Measurements from ENCODE around the gene PGRMC2. TPM values are rescaled to one million over a fixed set of nuclear protein-coding genes. Genes with fewer than 3 reads are reported as not detected.

Gene PGRMC2
- polyA plus RNA-seq, 1 experiment, result 15.9 TPM

DNA sequence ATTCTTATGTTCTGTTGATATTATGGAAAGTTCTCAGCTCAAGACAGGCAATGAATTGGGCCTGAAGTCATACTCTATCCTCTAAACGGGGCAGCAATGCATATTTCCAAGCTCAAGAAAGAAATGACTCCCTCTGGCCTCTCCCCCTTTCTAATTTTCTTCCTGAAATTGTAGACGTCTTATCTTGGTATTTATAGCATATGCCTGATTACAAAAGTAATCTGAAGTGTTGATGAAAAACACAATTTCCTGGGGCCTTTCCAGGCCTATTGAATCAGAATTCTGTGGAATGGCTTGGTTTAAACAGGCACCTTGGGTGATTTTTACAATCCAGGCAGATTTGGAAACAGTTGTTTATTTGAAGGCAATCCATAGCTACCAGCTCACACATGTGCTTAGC, 21.4 kb upstream of the PGRMC2 start:
- DNase-seq (ENCODE audit: low read depth), result no peak
- CTCF ChIA-PET, result no interaction called here

DNA sequence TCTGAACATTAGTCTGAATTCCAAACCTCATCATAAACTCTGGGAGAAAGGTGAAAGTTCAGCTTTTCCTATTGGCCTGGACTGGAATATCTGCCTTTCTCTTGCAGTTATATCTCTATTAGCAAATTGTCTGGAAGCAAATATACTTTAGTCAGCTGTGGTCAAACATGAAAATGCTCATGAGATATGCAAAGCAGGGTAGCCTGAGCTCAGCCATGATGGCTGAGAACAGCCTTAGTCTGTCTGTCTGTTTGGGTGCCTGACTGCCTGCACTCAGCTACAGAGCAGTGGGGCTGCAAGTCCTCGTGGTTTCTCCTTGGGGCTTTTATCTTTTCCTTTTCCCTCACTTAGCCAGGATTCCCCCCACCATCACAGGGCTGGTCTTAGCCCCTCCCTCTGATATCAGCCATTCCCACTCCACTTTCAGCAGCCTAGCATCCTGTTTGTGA, 19.5 kb upstream of the PGRMC2 start:
- CTCF ChIA-PET, result no interaction called here
- Histone ChIP-seq H3K4me3 (ENCODE audit: low read depth, low read length) (no peak overlapping the region), H3K27me3 (ENCODE audit: control insufficient read depth, insufficient read depth, low read length) (no peaks in the 10 kb centered on the region), H3K36me3 (ENCODE audit: control insufficient read depth, insufficient read depth, low read length) (no peaks in the 10 kb centered on the region)
- no peak for DNase-seq (ENCODE audit: low read depth)
- TF ChIP-seq, protein P1, sequence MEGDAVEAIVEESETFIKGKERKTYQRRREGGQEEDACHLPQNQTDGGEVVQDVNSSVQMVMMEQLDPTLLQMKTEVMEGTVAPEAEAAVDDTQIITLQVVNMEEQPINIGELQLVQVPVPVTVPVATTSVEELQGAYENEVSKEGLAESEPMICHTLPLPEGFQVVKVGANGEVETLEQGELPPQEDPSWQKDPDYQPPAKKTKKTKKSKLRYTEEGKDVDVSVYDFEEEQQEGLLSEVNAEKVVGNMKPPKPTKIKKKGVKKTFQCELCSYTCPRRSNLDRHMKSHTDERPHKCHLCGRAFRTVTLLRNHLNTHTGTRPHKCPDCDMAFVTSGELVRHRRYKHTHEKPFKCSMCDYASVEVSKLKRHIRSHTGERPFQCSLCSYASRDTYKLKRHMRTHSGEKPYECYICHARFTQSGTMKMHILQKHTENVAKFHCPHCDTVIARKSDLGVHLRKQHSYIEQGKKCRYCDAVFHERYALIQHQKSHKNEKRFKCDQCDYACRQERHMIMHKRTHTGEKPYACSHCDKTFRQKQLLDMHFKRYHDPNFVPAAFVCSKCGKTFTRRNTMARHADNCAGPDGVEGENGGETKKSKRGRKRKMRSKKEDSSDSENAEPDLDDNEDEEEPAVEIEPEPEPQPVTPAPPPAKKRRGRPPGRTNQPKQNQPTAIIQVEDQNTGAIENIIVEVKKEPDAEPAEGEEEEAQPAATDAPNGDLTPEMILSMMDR (IDR thresholded peaks at IDR 0.05; ENCODE audit: insufficient read depth, low read depth, low read length), result no peak
- POLR2A ChIA-PET, result no interaction called here

More for the DNA sequence above, 21.4 kb upstream of the PGRMC2 start:
- TF ChIP-seq, protein P1 (IDR thresholded peaks at IDR 0.05; ENCODE audit: insufficient read depth, low read depth, low read length), result no peak
- no peaks in the 10 kb centered on the region for H3K27me3 ChIP-seq (ENCODE audit: control insufficient read depth, insufficient read depth, low read length)
- POLR2A ChIA-PET, result no interaction called here
- H3K36me3 ChIP-seq (ENCODE audit: control insufficient read depth, insufficient read depth, low read length), result no peaks in the 10 kb centered on the region
- H3K4me3 ChIP-seq (ENCODE audit: low read depth, low read length), result no peak overlapping the region

DNA sequence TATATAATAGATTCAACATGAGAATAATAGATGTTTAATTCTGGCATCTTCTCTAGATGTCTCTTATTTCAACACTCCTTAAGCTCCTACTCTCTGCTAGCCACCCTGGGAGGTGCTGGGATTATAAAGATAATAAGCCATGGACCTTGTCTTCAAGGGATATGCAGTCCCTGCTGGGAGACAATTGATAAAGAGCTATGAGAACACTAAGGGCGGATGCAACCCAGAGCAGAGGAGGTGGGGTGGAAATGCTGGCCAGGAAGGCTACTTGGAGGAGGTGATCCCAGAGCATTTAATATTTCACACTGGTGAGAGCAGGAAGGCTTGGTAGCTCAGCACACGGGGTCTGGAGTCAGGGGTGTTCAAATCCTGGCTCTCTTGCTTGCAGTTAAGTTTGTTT, 18.3 kb upstream of the PGRMC2 start:
- TF ChIP-seq, protein P1 (IDR thresholded peaks at IDR 0.05; ENCODE audit: insufficient read depth, low read depth, low read length), result no peak
- Histone ChIP-seq H3K4me3 (ENCODE audit: low read depth, low read length) (no peak overlapping the region), H3K27me3 (ENCODE audit: control insufficient read depth, insufficient read depth, low read length) (no peaks in the 10 kb centered on the region), H3K36me3 (ENCODE audit: control insufficient read depth, insufficient read depth, low read length) (no peaks in the 10 kb centered on the region)
- POLR2A ChIA-PET, result no interaction called here
- no peak for DNase-seq (ENCODE audit: low read depth)
- CTCF ChIA-PET, result interaction anchor here (0.9 kb wide), 1 partner anchor 33 kb away, joined by 3 read pairs; no protein-coding TSS in a partner anchor

DNA sequence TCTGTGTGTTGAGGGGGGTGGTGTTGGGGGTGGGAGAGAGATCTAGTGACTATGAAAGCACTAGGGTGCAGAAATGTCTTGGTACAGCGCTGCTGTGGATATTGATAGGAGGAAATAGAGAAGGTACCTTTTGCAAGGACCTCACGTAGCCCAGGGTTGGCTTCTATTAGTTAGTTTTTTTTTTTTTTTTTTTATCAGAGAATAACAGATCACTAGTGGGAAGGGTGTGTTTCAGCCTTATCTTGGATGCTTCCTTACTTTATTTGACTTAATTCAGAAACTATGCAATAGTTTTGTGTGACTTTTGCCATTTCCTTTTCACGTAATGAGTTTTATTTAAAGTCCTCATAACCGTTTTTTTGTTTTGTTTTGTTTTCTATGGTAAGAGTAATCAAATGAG, 16.4 kb upstream of the PGRMC2 start:
- no peak for DNase-seq (ENCODE audit: low read depth)
- no peak overlapping the region for H3K4me3 ChIP-seq (ENCODE audit: low read depth, low read length)
- POLR2A ChIA-PET, result no interaction called here
- CTCF ChIA-PET, result interaction anchor here (1.6 kb wide), 1 partner anchor 8 kb away, joined by 6 read pairs; no protein-coding TSS in a partner anchor
- no peaks in the 10 kb centered on the region for H3K36me3 ChIP-seq (ENCODE audit: control insufficient read depth, insufficient read depth, low read length)
- H3K27me3 ChIP-seq (ENCODE audit: control insufficient read depth, insufficient read depth, low read length), result no peaks in the 10 kb centered on the region
- TF ChIP-seq, protein P1 (IDR thresholded peaks at IDR 0.05; ENCODE audit: insufficient read depth, low read depth, low read length), result no peak

GRCh38 chr4:128303405-128303785, 15.8 kb upstream of the PGRMC2 start:
- DNase-seq (ENCODE audit: low read depth), result no peak
- ChIA-PET CTCF (interaction anchor here (0.6 to 1.6 kb wide), 2 partner anchors 9 to 27 kb away, joined by 3 to 6 read pairs; no protein-coding TSS in a partner anchor), POLR2A (no interaction called here)
- Histone ChIP-seq H3K36me3 (ENCODE audit: control insufficient read depth, insufficient read depth, low read length) (no peaks in the 10 kb centered on the region), H3K4me3 (ENCODE audit: low read depth, low read length) (no peak overlapping the region), H3K27me3 (ENCODE audit: control insufficient read depth, insufficient read depth, low read length) (no peaks in the 10 kb centered on the region)
- TF ChIP-seq, protein P1 (IDR thresholded peaks at IDR 0.05; ENCODE audit: insufficient read depth, low read depth, low read length), result no peak
